ENCODE data around the gene NTF4. TPM values are rescaled to one million over a fixed set of nuclear protein-coding genes. Genes with fewer than 3 reads are reported as not detected.

Gene NTF4
- total RNA-seq, 2 experiments from 2014 or later: not detected

GRCh38 chr19:49109569-49110233 is 45.1 kb upstream of the NTF4 start:
- no peaks in the 10 kb centered on the region for H3K9me3 Mint-ChIP-seq
- CTCF ChIA-PET: interaction anchor here (4.8 kb wide), 1 partner anchor 11 kb away, joined by 30 read pairs; no protein-coding TSS in a partner anchor
- H3K27ac Mint-ChIP-seq: no peak overlapping the region
- peaks cover 14% of the 10 kb centered on the region for H3K4me1 Mint-ChIP-seq (ENCODE audit: low read depth)
- no peaks in the 10 kb centered on the region for H3K27me3 Mint-ChIP-seq
- peaks cover 33% of the 10 kb centered on the region for H3K36me3 Mint-ChIP-seq (ENCODE audit: low read depth)
- no peak for TF ChIP-seq CTCF (IDR thresholded peaks at IDR 0.05)
- ATAC-seq (no peak), DNase-seq (no peak)
- intact Hi-C loops (cut with micrococcal nuclease): no loop called here
- no peak overlapping the region for H3K4me3 Mint-ChIP-seq
- POLR2A ChIA-PET: interaction anchor here (0.8 to 2.3 kb wide), 4 partner anchors 8 to 15 kb away, joined by 3 to 8 read pairs (median 6); no protein-coding TSS in a partner anchor

- peaks cover 14% of the 10 kb centered on the region for H3K4me1 Mint-ChIP-seq (ENCODE audit: low read depth)
Observed at GRCh38 chr19:49109051-49109450, 44.4 kb upstream of the NTF4 start.

GRCh38 chr19:49107625-49108459 is 43.2 kb upstream of the NTF4 start:
- no peak overlapping the region for H3K27ac Mint-ChIP-seq
- POLR2A ChIA-PET: interaction anchor here (2.3 kb wide), 1 partner anchor 10 kb away, joined by 8 read pairs; no protein-coding TSS in a partner anchor
- intact Hi-C loops (cut with micrococcal nuclease): no loop called here

More at GRCh38 chr19:49109051-49109450, 44.4 kb upstream of the NTF4 start:
- ATAC-seq (no peak), DNase-seq (no peak)
- H3K4me3 Mint-ChIP-seq: no peak overlapping the region
- peaks cover 35% of the 10 kb centered on the region for H3K36me3 Mint-ChIP-seq (ENCODE audit: low read depth)
- intact Hi-C loops (cut with micrococcal nuclease): no loop called here
- no peak for TF ChIP-seq CTCF (IDR thresholded peaks at IDR 0.05)
- H3K27me3 Mint-ChIP-seq: no peaks in the 10 kb centered on the region
- CTCF ChIA-PET: interaction anchor here (1.2 to 4.8 kb wide), 2 partner anchors 11 to 37 kb away, joined by 3 to 30 read pairs; no protein-coding TSS in a partner anchor
- no peaks in the 10 kb centered on the region for H3K9me3 Mint-ChIP-seq
- H3K27ac Mint-ChIP-seq: no peak overlapping the region
- POLR2A ChIA-PET: interaction anchor here (1.7 to 2.3 kb wide), 3 partner anchors 9 to 14 kb away, joined by 6 to 8 read pairs (median 7); no protein-coding TSS in a partner anchor

GRCh38 chr19:49106648-49107135 is 42.1 kb upstream of the NTF4 start:
- DNase-seq (peak; percentile 77), ATAC-seq (peak; percentile 68)
- TF ChIP-seq CTCF (IDR thresholded peaks at IDR 0.05): peak; percentile 91
- H3K27me3 Mint-ChIP-seq: no peaks in the 10 kb centered on the region
- intact Hi-C loops (cut with micrococcal nuclease): no loop called here
- peak overlapping the region; percentile 26 for H3K27ac Mint-ChIP-seq
- no peak overlapping the region for H3K4me3 Mint-ChIP-seq
- POLR2A ChIA-PET: interaction anchor here (2.2 to 3.2 kb wide), 2 partner anchors 8 to 12 kb away, joined by 14 read pairs; partner anchors contain the start of gene LIN7B
- peaks cover 7% of the 10 kb centered on the region for H3K4me1 Mint-ChIP-seq (ENCODE audit: low read depth)
- CTCF ChIA-PET: interaction anchor here (0.7 to 2.9 kb wide), 19 partner anchors 9 to 107 kb away, joined by 3 to 41 read pairs (median 5); partner anchors contain the start of gene LIN7B
- peaks cover 40% of the 10 kb centered on the region for H3K36me3 Mint-ChIP-seq (ENCODE audit: low read depth)
- H3K9me3 Mint-ChIP-seq: no peaks in the 10 kb centered on the region

More at GRCh38 chr19:49107625-49108459, 43.2 kb upstream of the NTF4 start:
- CTCF ChIA-PET: interaction anchor here (1.1 to 4.8 kb wide), 3 partner anchors 9 to 38 kb away, joined by 3 to 30 read pairs (median 3); no protein-coding TSS in a partner anchor
- ATAC-seq (no peak), DNase-seq (no peak)
- Mint-ChIP-seq H3K27me3 (no peaks in the 10 kb centered on the region), H3K9me3 (no peaks in the 10 kb centered on the region), H3K4me3 (no peak overlapping the region), H3K36me3 (ENCODE audit: low read depth) (peaks cover 36% of the 10 kb centered on the region), H3K4me1 (ENCODE audit: low read depth) (peaks cover 9% of the 10 kb centered on the region)
- TF ChIP-seq CTCF (IDR thresholded peaks at IDR 0.05): no peak

Measured in activated CD8-positive, alpha-beta T cell treated with anti-CD3 and anti-CD28 coated beads for 36 hours (primary cell).